ENCODE measurements around the gene CUL7. TPM values are rescaled to one million over a fixed set of nuclear protein-coding genes. Genes with fewer than 3 reads are reported as not detected.

CUL7 gene
- 16.1 TPM for total RNA-seq
- long read RNA-seq, full-length matches to known transcripts = 3 of 37 reads
- long read RNA-seq, partial matches to known transcripts = 23 of 37 reads
- long read RNA-seq, other reads (novel, unspliced or antisense) = 11 of 37 reads

GRCh38 chr6:43053545-43054205 is at the start of gene CUL7:
TSS of gene CUL7 (minus strand) at chr6:43053851. CDS start at chr6:43052788, 1,063 bp downstream.
- no peak for TF ChIP-seq CTCF (IDR thresholded peaks at IDR 0.05)
- Histone ChIP-seq H3K27me3 (ENCODE audit: low read depth) (no peaks in the 10 kb centered on the region), H3K4me3 (peak within 1 kb of the TSS; percentile 86), H3K9me3 (no peaks in the 10 kb centered on the region), H3K4me1 (peaks cover 21% of the 10 kb centered on the region), H3K36me3 (peaks cover 57% of the 10 kb centered on the region), H3K27ac (peak within 1 kb of the TSS; percentile 95)
- peak; percentile 96 for DNase-seq
- intact Hi-C loops (cut with DNase I) = no loop called here
- ATAC-seq = peak; percentile 97 to 98

DNA sequence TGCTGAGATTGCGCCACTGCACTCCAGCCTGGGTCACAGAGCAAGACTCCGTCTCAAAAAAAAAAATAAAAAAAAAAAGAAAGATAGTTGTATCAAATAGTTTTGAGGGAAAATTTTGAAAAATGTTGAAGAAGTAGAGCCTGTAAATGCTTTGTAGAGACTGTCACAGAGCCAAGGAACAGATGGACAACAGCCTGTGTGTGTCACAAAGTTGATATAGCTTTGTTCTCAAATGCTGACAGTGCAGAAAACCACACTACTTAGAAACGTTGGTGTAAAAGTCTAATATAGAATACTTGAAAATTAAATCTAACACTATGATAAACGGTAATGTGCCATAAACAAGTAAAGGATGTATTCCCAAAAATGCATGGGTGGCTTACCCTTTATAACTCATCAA is 47.8 kb upstream of the CUL7 start:
- intact Hi-C loops (cut with DNase I) = no loop called here
- Histone ChIP-seq H3K9me3 (no peaks in the 10 kb centered on the region), H3K27me3 (ENCODE audit: low read depth) (no peaks in the 10 kb centered on the region), H3K4me3 (no peak overlapping the region), H3K27ac (no peak overlapping the region), H3K4me1 (peaks cover 9% of the 10 kb centered on the region), H3K36me3 (no peaks in the 10 kb centered on the region)
- ATAC-seq (no peak), DNase-seq (no peak)
- no peak for TF ChIP-seq CTCF (IDR thresholded peaks at IDR 0.05)

DNA sequence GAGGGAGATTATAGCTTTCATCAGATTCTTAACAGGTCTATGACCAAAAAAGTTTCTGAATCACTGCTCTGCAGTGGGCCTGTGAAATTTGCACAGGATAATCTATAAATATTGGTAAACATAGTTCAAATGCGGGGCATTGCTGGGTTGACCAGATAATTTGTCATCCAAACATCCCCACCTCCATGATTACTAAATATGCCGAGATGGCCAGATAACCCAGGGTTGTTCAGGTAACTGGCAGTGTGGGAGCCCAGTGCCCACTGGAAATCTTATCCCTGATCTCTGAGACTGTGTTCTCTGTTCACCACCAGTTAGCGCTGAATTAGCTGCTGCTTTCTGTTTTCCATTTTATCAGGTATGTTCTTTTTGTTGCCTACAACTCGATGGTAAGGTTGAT is 43.9 kb upstream of the CUL7 start:
- intact Hi-C loops (cut with DNase I) = no loop called here
- H3K27me3 ChIP-seq (ENCODE audit: low read depth) = no peaks in the 10 kb centered on the region
- no peaks in the 10 kb centered on the region for H3K36me3 ChIP-seq
- TF ChIP-seq CTCF (IDR thresholded peaks at IDR 0.05) = no peak
- H3K4me1 ChIP-seq = peaks cover 43% of the 10 kb centered on the region
- H3K4me3 ChIP-seq = no peak overlapping the region
- H3K27ac ChIP-seq = peak overlapping the region; percentile 78
- DNase-seq = no peak
- no peaks in the 10 kb centered on the region for H3K9me3 ChIP-seq
- ATAC-seq = no peak

- Histone ChIP-seq H3K27ac (peak overlapping the region; percentile 78), H3K27me3 (ENCODE audit: low read depth) (no peaks in the 10 kb centered on the region), H3K4me1 (peaks cover 43% of the 10 kb centered on the region), H3K36me3 (no peaks in the 10 kb centered on the region), H3K4me3 (peak overlapping the region; percentile 37), H3K9me3 (no peaks in the 10 kb centered on the region)
- ATAC-seq = peak; percentile 3 to 6
- no peak for DNase-seq
- intact Hi-C loops (cut with DNase I) = no loop called here
- TF ChIP-seq CTCF (IDR thresholded peaks at IDR 0.05) = no peak
Observed at GRCh38 chr6:43097098-43097489, 43.4 kb upstream of the CUL7 start.

- Histone ChIP-seq H3K36me3 (no peaks in the 10 kb centered on the region), H3K4me1 (peaks cover 47% of the 10 kb centered on the region), H3K27ac (peak overlapping the region; percentile 78), H3K9me3 (no peaks in the 10 kb centered on the region), H3K27me3 (ENCODE audit: low read depth) (no peaks in the 10 kb centered on the region), H3K4me3 (peak overlapping the region; percentile 37)
- DNase-seq (peak; percentile 69), ATAC-seq (peak; percentile 89 to 90)
- intact Hi-C loops (cut with DNase I) = no loop called here
- TF ChIP-seq CTCF (IDR thresholded peaks at IDR 0.05) = no peak
Observed at GRCh38 chr6:43096451-43097097, 42.9 kb upstream of the CUL7 start.
